Activated T-cell treated with anti-CD3 and anti-CD28 coated beads for 48 hours (primary cell): ENCODE measurements around the gene DDA1.
"Not testable (repeated sequence)": the region's sequence is repeated elsewhere in the genome, so short reads cannot be mapped to it uniquely, and the experiment has no call there.

ENCODE experiments used
- DNase-seq: peaks from one replicate; pipeline ENCODE4 v3.0.0-alpha.2; 2020; ENCODE audit warnings: low read depth

DDA1 gene

GRCh38 chr19:17346109-17346671, 36.8 kb downstream of the DDA1 start:
- peak; percentile 80 for DNase-seq

GRCh38 chr19:17347361-17347760, 38.0 kb downstream of the DDA1 start:
- DNase-seq, result no peak

GRCh38 chr19:17347877-17348276, 38.5 kb downstream of the DDA1 start:
- DNase-seq, result no peak

GRCh38 chr19:17348700-17349099, 39.3 kb downstream of the DDA1 start:
- no peak for DNase-seq

GRCh38 chr19:17351815-17352435, 42.6 kb downstream of the DDA1 start:
- no peak for DNase-seq

GRCh38 chr19:17352608-17353280, 43.4 kb downstream of the DDA1 start:
- DNase-seq, result no peak

GRCh38 chr19:17353386-17353785, 44.0 kb downstream of the DDA1 start:
- DNase-seq, result no peak

GRCh38 chr19:17357078-17357666, 47.8 kb downstream of the DDA1 start:
- no peak for DNase-seq

GRCh38 chr19:17357724-17358123, 48.4 kb downstream of the DDA1 start:
- DNase-seq, result no peak

- no peak for DNase-seq
Observed at GRCh38 chr19:17358395-17358794, 49.0 kb downstream of the DDA1 start.

GRCh38 chr19:17359905-17360800, 50.8 kb downstream of the DDA1 start:
- no peak for DNase-seq

- not testable (repeated sequence) for DNase-seq
Observed at GRCh38 chr19:17363852-17364605, 54.7 kb downstream of the DDA1 start.

GRCh38 chr19:17365361-17365760, 56.0 kb downstream of the DDA1 start:
- DNase-seq, result no peak

GRCh38 chr19:17370026-17370587, 60.7 kb downstream of the DDA1 start:
- DNase-seq, result no peak
